SK-N-SH (cell line): ENCODE data around the gene POLR1A.

Source experiments
- CTCF ChIP-seq: fragments of 200-600 bp; sonication (generic); IDR thresholded peaks from 2 replicates; pipeline ENCODE4 v1.6.1; 2017; ENCODE audit warnings: antibody characterized with exemption, mild to moderate bottlenecking, moderate library complexity
- FOXM1 ChIP-seq: IDR thresholded peaks from 2 replicates; pipeline ENCODE4 v1.4.0; 2012; ENCODE audit warnings: low read depth, mild to moderate bottlenecking
- PBX3 ChIP-seq: IDR thresholded peaks from 2 replicates; pipeline ENCODE4; 2012
- RAD21 ChIP-seq: IDR thresholded peaks from 2 replicates; pipeline ENCODE4 v1.6.1; 2012; ENCODE audit warnings: mild to moderate bottlenecking, low read length
- TCF12 ChIP-seq: IDR thresholded peaks from 2 replicates; pipeline ENCODE4 v1.4.0; 2012

GRCh38 chr2:86001326-86001725 lies 104.4 kb downstream of the POLR1A start:
- TF ChIP-seq PBX3 (no peak), TCF12 (no peak), CTCF (no peak), RAD21 (no peak), FOXM1 (no peak)
